ENCODE measurements around the gene CERS3.

The CERS3 gene

GRCh38 chr15:100528833-100529428 is at the start of gene CERS3:
CERS3 (minus strand) TSS chr15:100528950; CDS start chr15:100501849, 27,101 bp downstream.
- no peak for DNase-seq

GRCh38 chr15:100573526-100573925 is 44.8 kb upstream of the CERS3 start:
- DNase-seq = no peak

GRCh38 chr15:100572362-100572983 is 43.7 kb upstream of the CERS3 start:
- no peak for DNase-seq

- DNase-seq = no peak
These were observed 42.9 kb upstream of the CERS3 start for GRCh38 chr15:100571592-100572167.

- DNase-seq = no peak
These were observed 42.1 kb upstream of the CERS3 start for GRCh38 chr15:100570735-100571313.

GRCh38 chr15:100570275-100570674 is 41.5 kb upstream of the CERS3 start:
- no peak for DNase-seq

- no peak for DNase-seq
These were observed 40.6 kb upstream of the CERS3 start for GRCh38 chr15:100569391-100569790.

GRCh38 chr15:100566850-100567628 is 38.3 kb upstream of the CERS3 start:
- no peak for DNase-seq

GRCh38 chr15:100565591-100565990 is 36.8 kb upstream of the CERS3 start:
- DNase-seq = no peak

GRCh38 chr15:100560323-100560722 is 31.6 kb upstream of the CERS3 start:
- no peak for DNase-seq

GRCh38 chr15:100559330-100559729 is 30.6 kb upstream of the CERS3 start:
- DNase-seq = no peak

- DNase-seq = no peak
These were observed 30.1 kb upstream of the CERS3 start for GRCh38 chr15:100558771-100559254.

- DNase-seq = no peak
These were observed 24.7 kb upstream of the CERS3 start for GRCh38 chr15:100553468-100553867.

- no peak for DNase-seq
These were observed 19.2 kb upstream of the CERS3 start for GRCh38 chr15:100547961-100548360.

GRCh38 chr15:100544946-100545345 is 16.2 kb upstream of the CERS3 start:
- no peak for DNase-seq

GRCh38 chr15:100544338-100544841 is 15.6 kb upstream of the CERS3 start:
- no peak for DNase-seq

GRCh38 chr15:100542290-100542689 is 13.5 kb upstream of the CERS3 start:
- DNase-seq = no peak

GRCh38 chr15:100537331-100537730 is 8.6 kb upstream of the CERS3 start:
- DNase-seq = no peak

- no peak for DNase-seq
These were observed 8.0 kb upstream of the CERS3 start for GRCh38 chr15:100536733-100537132.

GRCh38 chr15:100533886-100534285 is 5.1 kb upstream of the CERS3 start:
- DNase-seq = no peak

- DNase-seq = no peak
These were observed 3.1 kb upstream of the CERS3 start for GRCh38 chr15:100531823-100532327.

GRCh38 chr15:100531204-100531603 is 2.5 kb upstream of the CERS3 start:
- no peak for DNase-seq

- DNase-seq = no peak
These were observed 806 bp upstream of the CERS3 start for GRCh38 chr15:100529556-100529955.
